ENCODE results near the gene ATP6AP1.
A peak's percentile ranks its signal among the peaks of the same experiment; 100 is the strongest.
"Not testable (repeated sequence)": the region's sequence is repeated elsewhere in the genome, so short reads cannot be mapped to it uniquely, and the experiment has no call there.

ATP6AP1 gene, protein sequence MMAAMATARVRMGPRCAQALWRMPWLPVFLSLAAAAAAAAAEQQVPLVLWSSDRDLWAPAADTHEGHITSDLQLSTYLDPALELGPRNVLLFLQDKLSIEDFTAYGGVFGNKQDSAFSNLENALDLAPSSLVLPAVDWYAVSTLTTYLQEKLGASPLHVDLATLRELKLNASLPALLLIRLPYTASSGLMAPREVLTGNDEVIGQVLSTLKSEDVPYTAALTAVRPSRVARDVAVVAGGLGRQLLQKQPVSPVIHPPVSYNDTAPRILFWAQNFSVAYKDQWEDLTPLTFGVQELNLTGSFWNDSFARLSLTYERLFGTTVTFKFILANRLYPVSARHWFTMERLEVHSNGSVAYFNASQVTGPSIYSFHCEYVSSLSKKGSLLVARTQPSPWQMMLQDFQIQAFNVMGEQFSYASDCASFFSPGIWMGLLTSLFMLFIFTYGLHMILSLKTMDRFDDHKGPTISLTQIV

DNA sequence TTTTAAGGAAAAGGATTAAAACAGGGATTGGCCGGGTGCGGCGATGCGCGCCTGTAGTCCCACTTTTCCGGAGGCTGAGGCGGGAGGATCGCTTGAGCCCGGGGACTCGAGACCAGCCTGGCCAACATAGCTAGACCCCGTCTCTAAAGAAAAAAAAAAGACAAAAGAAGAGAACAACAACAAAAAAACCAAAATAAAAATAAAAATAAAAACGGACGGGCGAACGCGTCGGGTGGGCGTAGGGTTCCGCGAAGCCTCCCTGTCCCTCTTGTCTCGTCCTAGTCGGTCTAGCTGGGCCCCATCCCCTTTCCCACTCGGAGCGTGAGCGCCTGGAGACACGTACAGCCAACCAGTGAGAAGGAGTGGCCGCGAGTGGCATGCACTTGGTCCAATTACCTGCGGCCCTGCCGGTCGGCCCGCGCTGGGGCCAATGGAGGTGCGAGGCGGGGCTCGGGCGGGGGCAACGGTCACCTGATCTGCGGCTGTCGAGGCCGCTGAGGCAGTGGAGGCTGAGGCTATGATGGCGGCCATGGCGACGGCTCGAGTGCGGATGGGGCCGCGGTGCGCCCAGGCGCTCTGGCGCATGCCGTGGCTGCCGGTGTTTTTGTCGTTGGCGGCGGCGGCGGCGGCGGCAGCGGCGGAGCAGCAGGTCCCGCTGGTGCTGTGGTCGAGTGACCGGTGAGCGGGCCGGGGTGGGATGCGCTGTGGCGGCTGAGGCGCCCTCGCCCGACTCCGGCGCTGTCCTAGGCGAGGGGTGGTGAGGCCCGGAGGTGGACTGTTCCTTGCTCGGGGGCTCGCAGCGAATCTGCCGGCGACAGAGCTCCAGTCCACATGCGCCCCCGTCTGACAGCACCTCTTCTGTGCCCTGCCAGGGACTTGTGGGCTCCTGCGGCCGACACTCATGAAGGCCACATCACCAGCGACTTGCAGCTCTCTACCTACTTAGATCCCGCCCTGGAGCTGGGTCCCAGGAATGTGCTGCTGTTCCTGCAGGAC is at the start of gene ATP6AP1:
TSS of gene ATP6AP1 (plus strand) at position 502 of the 996 bp plus-strand sequence. CDS start at position 518, 16 bp downstream.
- peak; percentile 65 for DNase-seq

DNA sequence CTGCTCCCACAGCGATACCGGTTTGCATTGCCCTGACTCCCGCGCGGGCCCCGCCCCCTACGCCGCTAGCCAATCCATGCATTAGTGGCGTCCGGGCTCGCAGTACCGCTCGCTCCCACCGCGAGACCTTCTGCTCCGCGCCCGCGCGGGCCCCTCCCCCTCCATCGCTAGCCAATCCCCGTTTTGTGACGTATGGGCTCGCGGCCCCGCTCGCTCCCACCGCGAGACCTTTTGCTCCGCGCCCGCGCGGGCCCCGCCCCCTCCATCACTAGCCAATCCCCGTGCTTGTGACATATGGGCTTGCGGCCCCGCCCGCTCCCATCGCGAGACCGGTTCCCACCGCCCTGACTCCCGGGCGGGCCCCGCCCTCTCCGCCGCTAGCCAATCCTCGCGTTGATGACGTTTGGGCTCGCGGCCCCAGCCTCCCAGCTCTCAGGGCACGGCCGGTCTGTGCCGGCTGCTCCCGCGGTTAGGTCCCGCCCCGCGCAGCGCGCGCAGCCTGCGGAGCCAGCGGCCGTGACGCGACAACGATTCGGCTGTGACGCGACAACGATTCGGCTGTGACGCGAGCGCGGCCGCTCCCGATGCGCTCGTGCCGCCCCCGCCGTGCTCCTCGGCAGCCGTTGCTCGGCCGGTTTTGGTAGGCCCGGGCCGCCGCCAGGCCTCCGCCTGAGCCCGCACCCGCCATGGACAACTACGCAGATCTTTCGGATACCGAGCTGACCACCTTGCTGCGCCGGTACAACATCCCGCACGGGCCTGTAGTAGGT is 49.5 kb upstream of the ATP6AP1 start, which contains the start of gene EMD:
TSS of gene EMD (plus strand) at position 497 of the 770 bp plus-strand sequence. CDS start at position 687, 190 bp downstream.
- DNase-seq: peak; percentile 95

DNA sequence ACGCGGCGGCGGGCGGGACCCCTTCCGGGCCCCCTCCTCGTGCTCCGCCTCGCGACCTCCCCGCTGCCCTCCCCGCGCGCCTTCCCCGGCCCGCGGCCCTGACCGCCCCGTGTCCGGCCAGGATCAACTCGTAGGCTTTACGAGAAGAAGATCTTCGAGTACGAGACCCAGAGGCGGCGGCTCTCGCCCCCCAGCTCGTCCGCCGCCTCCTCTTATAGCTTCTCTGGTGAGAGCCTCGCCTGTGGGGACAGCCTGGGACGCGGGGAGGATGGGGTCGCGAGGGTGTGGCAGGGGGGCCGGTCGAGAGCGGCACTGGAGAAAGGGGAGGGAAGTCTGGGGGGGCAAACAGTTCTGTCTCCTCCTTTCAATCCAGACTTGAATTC is 48.9 kb upstream of the ATP6AP1 start:
- DNase-seq: no peak

DNA sequence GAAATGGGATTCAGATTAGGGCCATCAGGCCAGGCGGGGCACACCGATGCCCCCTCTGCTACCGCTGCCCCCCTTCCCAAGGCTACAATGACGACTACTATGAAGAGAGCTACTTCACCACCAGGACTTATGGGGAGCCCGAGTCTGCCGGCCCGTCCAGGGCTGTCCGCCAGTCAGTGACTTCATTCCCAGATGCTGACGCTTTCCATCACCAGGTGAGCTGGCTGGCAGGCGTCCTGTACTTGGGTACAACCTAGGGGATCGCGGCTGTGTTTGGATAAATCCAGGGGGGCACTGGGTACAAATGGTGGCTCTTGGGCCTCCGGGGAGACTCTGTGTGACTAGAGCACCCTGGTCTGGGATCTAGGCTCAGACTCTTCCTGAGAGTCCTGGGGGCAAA is 48.3 kb upstream of the ATP6AP1 start:
- no peak for DNase-seq

DNA sequence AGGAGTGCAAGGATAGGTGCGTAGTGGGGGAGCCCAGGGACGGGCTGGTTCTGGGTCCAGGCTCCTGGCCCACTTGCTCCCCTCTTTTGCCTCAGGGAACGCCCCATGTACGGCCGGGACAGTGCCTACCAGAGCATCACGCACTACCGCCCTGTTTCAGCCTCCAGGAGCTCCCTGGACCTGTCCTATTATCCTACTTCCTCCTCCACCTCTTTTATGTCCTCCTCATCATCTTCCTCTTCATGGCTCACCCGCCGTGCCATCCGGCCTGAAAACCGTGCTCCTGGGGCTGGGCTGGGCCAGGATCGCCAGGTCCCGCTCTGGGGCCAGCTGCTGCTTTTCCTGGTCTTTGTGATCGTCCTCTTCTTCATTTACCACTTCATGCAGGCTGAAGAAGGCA is 47.7 kb upstream of the ATP6AP1 start:
- no peak for DNase-seq

DNA sequence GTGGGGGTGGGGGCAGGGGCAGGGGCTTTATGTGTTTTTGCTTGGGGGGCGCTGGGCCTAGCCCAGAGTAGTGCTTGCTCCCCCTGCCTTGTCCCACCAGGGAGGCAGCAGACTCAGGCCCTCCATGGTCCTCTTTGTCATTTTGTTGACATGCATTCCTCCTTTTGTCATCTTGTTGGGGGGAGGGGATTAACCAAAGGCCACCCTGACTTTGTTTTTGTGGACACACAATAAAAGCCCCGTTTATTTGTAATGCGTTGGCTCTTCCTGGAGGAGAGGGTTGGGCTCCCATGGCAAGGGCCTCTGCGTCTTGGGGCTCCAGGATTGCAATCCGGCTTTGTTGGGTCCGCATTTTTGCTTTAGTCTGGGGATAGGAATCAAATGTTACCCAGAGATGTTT is 47.2 kb upstream of the ATP6AP1 start:
- DNase-seq: no peak

DNA sequence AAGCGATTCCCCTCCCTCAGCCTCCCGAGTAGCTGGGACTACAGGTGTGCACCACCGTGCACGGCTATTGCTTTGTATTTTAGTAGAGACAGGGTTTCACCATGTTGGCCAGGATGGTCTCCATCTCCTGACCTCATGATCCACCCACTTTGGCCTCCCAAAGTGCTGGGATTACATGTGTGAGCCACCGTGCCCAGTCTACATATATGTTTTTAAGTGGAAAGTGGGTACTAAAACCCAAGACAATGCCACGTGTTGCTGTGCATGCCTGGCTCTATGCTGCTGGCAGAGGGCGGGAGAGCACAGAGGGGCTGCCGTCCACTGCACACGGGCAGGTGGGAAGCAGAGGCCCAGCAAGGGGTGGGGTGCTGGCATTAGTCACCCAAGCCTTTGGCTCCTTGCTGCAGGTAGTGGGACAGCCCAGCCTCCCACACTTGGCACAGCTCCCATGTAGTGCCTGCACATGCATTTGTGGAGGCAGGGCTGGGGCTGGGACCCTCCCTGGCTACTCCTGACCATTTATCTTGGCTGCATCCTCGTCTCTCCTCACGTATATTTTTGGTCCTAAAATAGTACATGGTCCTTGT is 45.9 kb upstream of the ATP6AP1 start:
- no peak for DNase-seq

DNA sequence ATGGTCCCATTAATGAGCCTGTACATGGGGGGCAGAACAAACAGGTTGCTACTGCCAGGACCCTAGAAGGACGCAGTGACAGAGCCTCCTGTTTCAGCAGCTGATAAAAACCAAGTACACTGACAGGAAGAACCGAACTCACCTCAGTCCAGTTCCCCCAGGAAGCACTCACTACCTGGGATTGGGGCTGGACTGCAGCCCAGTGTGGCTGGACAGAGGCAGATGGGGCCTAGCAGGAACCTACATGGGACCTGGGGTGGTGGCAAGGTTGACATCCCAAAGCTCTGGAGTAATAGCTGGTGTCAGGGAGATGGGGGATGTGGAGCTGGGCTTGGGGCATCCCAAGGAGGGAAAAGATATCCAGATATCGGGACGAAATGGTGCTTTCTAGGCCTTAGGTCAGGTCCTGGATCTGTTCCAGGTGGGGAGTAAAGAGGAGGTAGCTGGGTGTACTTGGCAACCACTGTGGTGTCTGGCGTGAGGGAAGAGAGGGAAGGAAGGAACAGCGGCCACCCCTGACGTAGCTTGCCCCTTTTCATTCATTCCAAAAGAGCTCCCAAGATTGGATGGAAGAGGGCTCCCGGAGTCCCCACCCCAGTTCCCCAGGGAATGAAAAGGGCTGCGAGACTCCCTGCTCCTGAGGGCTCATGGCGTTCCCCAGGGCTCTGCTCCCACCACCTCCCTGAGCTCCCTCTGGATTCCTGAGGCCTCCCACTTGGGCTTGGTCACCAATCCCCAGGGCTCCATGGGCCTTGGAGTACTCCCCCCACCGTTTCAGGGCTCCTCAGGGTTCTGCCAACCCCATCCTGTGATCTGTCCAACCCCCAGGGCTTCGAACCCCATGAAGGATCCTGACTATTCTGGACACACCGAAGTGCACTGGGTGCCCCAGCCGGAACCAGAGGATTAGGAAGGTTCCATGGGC is 44.9 kb upstream of the ATP6AP1 start:
- DNase-seq: no peak

DNA sequence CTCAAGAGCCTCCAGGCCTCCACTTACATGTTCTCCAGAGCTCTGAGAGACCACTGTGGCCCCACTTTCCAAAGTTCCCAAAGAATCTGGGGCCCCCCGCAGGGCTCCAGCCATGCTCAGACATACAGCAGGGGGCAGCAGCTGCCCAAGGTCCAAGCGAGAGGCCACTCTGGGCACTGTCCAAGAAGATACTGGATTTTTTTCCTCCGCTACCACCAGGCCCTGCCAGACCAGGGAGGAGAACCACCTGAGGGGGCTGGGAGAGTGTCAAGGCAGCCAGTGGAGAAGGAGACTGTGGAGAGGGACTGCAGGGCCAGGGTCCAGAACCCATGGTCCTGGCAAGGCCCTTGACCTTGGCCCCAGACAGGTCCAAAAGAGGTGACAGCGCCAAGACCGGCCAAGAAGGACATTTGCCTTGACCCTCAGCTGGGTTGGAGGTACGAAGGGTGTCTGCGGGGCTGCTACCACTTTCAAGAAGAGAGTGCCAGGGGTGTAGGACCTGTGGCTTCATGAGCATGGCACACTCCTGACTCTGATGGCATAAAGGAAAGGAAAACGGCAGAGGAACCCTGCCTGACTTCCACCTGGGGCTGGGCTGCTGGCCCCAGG is 44.1 kb upstream of the ATP6AP1 start:
- no peak for DNase-seq

DNA sequence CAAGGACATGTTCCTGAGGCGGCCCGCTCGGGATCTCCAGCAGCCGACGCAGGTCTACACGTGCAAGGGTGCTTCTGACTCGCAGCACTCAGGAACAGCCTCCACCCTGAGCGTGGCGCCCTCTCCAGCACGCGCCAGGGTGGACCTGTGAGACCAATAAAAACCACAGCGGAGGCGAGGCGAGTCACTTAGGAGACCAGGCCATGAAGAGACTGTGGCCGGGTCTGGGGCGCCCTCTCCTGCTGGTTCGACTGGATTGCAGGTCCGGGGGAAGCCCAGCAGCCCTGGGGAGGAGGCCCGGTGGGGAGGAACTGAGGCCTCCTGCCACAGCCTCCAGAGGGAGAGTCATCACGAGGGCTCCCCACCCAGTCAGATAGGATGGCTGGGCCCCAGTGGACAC is 40.4 kb upstream of the ATP6AP1 start:
- not testable (repeated sequence) for DNase-seq

DNA sequence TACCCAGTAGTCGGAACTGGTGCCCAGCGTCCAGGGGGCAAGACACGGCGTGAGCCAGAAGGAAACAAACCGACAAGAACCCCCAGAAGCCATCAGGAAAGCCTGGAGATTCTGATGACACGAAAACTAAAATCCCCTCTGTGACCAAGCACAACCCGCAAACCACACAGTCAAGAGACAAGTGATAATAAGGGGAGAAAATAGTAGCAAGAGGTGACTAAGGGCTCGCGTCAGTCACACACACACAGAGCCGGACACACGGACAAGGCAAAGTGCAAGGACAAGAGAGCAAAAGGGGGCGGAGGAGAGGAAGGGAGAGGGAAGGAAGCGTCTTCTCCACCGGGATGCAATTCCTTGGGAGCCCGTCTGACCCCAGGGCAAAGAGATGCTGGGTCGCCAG is 39.8 kb upstream of the ATP6AP1 start:
- not testable (repeated sequence) for DNase-seq

DNA sequence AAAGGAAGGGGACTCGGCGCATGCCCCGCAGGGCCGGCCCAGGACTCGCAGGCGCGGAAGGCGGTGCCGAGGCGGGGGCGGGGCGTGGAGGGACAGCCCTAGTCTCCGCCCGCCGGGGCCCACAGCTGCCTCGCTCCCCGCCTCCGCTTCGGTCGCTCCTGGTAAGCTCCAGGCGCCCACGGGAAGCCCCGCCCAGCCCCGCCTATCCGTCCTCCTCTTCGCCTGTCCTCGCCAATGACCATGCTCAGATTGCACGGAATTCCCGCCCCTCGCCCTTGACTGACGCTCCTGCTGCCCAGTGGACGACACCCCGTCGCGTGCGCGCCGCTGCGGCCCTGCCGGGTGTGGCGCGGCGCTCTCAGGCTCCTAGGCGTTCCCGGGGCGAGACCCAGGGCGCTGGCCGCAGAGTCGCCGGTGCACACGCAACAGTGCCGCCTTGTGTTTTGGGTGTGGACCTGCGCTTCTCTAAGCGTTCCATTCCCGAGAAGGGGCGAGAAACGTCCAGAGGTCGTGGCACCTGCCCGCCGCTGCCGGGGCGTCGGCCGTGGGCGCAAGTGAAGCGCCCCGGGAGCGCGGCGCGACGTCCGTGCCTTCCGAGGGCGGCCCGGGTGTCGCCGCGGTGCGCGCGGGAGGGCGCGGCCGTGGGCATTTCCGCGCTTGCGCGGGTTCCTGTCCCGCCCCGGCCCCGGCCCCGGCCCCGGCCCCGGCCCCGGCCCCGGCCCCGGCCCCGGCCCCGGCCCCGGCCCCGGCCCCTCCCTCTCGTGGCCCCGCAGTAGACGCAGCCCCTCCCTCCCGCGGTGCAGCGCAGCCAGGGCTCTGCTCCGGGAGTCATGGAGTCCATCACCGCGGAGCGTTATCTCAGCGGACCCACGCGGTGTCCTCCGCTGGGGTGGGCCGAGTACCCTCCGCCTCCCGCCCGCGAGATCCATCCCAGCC is 38.4 kb upstream of the ATP6AP1 start:
- DNase-seq: not testable (repeated sequence)

DNA sequence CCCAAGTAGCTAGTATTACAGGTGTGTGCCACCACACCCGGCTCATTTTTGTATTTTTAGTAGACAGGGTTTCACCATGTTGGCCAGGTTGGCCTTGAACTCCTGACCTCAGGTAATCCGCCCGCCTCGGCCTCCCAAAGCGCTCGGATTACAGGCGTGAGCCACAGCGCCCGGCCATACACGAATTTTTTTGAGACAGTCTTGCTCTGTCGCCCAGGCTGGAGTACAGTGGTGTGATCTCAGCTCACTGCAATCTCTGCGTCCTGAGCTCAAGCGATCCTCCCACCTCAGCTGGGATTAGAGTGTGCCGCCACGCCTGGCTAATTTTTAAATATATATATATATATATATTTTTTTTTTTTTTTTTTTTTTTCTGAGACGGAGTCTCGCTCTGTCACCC is 32.1 kb upstream of the ATP6AP1 start:
- not testable (repeated sequence) for DNase-seq

DNA sequence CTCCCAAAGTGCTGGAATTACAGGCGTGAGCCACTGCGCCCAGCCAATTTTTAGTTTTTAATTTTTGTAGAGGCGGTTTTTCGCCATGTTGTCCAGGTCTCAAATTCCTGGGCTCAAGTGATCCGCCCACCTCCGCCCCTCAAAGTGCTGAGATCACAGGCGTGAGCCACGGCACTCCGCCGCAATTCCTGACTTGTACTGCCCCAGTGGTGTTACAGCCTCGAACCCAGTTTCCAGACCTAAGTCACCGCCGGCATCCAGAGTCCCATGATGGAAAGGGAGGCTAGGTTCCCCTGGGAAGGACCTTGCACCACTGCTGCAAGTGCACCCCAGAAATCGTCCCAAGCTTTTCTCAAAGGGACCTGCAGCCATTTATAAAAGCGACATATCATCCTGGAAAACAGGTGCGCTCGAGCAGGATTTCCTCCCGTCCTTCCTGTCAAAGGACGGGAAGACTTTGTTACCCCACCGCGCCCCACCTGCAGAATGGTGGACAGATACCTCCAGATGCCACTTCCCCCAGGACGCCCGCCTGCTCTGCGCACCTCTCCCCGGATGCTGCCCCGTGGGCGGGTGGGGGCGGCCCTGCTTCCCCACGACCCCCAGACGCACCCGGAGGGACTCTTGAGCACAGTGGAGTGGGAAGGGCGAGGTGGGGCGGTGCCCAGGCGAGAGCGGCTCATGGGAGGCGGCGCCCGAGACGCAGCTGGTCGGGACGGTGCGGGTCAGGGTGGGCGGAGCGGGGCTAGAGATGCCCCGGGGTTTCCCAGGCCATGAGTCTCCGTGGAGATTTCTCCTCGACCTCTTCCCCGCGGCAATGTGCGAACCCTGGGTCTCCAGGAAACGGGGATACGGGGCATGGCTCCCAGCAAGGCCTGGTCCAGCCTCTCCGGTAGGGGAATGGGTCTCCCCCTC is 31.2 kb upstream of the ATP6AP1 start:
- no peak for DNase-seq

DNA sequence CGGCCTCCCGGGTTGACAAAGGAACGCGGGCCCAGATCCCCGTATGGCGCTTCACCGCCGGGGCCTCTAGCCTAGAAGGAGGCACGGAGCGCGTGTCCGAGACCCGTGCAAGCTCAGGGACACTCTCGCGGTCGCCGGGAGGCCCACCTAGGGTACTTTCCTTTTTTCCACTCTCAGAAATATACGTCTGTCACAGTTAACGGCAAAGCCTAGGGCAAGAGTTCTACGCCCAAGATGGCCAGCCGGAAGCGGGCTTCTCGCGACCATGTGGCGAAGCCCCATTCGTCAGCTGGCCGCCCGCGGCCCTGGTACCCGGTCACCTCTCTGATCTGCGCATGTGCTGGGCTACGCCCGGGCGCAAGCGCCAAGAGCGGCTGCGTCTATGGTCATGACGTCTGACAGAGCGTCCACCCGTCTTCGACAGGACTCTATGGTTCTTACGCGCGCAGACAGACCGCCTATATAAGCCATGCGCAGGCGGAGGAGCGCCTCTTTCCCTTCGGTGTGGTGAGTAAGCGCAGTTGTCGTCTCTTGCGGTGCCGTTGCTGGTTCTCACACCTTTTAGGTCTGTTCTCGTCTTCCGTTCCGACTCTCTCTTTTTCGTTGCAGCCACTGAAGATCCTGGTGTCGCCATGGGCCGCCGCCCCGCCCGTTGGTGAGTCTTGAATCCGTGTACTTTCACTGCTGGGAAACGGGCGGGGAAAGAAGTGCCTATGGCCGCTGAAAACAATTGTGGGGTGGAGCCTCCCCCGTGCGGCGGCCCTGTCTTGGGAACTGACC is 30.4 kb upstream of the ATP6AP1 start, which contains the start of gene RPL10:
TSS of gene RPL10 (plus strand) at position 490 of the 780 bp plus-strand sequence. CDS start at position 633, 143 bp downstream.
- DNase-seq: peak; percentile 75

DNA sequence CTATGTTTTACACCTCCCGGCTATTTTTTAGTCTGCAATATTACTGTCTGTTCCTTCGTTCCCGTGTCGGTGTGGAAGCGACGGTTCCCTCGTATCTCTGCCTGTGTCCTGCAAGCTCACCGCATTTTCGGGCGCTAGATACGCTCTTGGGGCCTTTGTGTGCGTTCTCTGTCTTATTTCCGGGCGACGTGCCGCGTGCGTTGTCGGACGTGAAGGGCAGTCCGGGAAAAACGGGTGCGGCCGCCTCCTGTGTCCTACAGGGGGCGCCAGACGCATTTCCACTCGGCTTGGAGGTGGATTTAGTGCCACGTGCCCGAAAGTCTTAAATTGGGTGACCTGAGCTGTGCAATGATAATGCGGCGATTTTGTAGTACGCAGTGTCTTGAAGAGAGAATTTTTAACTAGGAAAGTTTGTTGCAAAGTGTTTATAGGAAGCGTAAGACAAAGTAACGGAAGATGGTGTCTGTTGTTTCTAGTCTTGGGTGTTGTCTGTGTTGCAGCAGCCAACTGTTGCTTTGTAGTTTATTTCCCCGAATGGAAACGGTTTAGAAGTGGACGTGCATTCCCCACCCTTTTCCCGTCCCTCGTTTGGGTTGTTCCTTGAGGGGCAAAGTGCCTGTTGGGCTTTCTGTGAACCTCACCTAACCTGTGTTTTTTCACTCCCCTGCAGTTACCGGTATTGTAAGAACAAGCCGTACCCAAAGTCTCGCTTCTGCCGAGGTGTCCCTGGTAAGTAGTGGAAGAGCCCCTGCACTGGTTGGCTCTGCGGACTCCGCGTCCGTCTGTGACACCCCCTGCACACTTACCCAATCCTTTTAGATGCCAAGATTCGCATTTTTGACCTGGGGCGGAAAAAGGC is 29.6 kb upstream of the ATP6AP1 start:
- DNase-seq: no peak
